GM12873 (cell line): ENCODE data around the gene RACK1.

Source experiments
- TF ChIP-seq, protein P1 (sequence below): IDR thresholded peaks from 2 replicates; pipeline ENCODE4 v1.5.1; 2012; ENCODE audit warnings: low read depth, mild to moderate bottlenecking, moderate library complexity, low read length, control low read depth; ENCODE audit not compliant: insufficient read depth; ENCODE audit errors: missing control alignments

Gene RACK1

DNA sequence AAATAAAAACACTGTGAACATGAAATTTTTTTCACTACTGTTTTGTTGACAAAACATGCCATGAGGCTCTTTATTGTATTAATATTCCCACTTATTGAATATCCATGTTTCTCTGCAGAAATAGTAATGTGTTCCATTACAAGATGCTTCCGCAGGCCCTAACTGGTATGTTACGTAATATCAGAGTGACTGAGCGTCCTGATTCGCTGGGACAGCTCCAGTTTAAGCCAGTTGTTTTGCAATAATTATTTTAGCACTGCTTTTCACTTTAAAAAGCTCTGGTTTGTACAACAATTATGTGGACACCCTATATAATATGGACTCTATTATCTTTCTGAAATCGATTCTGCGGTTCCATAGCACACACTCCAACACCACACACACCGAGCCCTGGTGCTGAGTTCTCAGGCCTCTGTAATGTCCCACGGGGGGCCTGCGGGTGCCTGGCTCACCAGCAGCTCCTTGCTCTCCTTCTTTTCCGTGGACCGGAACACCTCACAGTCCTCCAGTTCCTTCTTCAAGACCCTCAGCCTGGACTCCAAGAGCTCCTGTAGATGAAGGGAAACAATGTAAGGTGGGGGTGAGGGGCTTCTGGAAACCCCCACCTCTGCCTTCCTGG is 40.5 kb downstream of the RACK1 start:
- TF ChIP-seq, protein P1, sequence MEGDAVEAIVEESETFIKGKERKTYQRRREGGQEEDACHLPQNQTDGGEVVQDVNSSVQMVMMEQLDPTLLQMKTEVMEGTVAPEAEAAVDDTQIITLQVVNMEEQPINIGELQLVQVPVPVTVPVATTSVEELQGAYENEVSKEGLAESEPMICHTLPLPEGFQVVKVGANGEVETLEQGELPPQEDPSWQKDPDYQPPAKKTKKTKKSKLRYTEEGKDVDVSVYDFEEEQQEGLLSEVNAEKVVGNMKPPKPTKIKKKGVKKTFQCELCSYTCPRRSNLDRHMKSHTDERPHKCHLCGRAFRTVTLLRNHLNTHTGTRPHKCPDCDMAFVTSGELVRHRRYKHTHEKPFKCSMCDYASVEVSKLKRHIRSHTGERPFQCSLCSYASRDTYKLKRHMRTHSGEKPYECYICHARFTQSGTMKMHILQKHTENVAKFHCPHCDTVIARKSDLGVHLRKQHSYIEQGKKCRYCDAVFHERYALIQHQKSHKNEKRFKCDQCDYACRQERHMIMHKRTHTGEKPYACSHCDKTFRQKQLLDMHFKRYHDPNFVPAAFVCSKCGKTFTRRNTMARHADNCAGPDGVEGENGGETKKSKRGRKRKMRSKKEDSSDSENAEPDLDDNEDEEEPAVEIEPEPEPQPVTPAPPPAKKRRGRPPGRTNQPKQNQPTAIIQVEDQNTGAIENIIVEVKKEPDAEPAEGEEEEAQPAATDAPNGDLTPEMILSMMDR: no peak

DNA sequence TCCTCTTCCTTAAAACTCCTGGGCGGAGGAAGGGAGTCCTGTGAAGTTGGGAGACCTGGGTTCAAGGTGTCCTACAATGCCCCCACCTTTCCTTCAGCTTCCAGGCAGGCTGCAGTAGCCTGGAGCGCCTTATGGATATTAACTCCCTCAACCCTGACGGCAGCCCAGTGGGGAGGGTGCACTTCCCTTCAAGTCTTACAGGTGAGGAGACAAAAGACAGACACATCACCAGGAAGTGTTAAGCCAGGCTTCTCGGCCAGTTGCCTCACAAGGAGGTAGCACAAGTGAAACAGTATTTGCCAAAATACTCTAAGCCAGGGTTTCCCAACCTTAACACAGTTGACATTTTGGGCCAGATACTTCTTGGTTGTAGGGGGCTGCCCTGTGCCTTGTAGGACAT is 42.9 kb downstream of the RACK1 start:
- TF ChIP-seq, protein P1: no peak

DNA sequence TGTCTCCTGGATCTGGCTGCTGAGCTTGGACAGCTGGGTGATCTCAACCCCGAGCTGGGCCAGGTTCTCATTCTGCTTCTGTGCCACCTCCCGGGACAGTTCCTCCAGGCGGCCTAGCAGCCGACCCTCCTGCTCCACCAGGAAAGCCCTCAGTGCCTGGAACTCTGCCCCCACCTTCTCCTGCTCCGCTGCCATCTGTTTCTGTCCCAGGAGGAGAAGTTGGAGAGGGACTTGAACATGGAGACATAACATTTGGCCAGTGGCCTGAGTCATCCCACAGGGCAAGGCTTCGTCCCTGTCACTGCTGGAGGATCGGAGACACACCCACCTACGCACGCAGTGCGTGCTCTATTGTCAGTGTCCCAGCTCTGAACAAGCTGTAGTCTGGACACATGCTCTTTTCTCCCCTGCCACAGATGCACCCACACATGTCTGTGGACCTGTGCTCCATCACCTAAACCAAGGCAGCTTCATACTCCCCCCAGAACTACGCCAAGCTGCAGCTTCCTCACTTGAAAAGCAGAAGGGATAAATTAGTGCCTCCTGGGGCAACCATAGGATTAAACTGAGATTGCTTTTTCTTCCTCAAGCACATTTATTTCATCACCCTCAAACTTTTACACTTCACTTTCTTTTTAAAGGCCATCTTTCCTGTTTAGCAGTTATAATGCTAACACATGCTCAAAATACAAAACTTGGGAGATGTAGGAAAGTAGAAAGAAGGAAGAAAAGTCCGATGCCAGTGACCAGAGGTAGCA is 43.6 kb downstream of the RACK1 start:
- TF ChIP-seq, protein P1: no peak

DNA sequence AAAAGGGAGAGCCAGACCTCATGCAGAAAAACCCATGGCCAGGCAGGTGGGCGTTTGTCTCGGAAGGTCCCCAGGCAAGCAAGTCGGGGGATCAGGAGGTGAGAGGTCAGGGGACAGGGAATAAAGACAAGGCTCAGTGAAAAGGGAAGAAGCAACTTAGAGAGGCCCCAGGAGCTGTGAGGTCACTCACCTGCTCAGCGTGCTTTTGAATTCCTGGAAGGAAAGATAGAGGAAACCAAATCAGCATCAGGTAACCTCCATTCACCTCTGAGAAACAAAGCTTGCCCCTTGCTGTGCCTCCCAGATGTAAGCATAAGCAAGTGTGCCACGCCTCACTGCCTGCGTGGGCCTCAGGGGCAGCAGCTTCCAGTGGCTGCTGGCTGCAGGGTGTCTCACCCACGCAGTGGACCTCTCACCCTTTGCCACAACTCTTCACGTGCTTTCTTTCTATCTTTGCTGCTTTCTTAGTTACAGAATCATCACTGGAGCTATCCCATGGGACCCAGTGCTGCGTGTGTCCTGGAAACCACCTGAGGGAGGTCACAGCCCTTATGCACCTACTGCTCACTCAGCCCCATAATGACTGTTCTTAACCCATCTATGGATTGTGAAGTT is 44.7 kb downstream of the RACK1 start:
- TF ChIP-seq, protein P1: no peak

DNA sequence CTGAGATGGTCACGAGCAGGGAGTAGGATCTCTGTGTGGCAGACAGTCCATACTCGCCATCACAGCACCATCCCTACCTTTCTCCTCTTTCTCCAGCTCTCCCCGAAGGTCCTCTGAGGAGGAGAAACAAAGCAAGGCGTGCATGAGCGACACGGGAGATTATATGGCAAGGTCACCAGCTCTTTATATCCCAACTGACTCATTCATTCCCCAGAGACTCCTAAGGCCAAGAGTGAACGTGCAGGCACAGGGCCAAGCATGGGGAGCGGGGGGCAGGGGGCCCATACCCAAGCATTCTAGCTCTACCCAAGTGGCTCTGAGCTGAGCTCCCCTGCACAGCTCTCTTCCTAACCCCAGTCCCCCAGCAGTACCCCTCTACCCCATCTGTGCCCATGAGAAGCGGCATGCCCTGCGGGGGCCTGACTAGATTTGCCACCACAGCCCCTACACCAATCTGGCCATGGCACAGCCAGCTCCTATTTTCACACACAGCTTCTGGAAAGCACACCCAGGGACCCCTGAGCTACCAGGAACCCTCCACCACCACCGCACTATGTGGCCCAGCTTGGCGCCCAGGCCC is 45.5 kb downstream of the RACK1 start:
- TF ChIP-seq, protein P1: no peak

DNA sequence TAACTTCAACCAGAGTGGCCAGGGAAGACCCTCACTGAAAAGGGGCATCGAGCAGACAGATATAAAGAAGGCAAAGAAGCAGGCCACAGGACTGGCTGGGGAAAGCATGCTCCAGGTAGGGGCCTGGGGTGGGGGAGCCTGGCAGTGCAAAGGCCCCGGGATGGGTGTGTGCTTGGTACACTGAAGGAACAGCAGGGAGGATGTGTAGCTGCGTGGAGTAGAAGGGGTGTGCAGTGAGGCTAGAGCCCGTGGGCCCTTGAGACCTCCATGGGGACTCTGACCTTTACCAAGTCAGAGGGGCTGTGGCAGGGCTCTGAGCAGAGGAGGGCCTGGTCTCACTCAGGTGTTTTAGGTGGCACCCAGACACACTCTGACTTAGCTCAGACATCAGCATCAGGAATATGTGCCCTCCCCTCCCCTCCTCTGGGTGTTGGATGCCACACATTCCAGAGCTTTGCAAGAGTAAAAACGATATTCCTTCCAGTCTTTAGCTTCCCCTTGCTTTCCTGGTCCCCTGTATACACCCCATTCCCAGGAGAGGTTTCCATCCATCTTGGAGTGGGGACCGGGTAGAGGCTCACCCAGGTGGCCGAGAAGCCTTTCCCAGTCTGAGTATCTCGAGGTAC is 46.3 kb downstream of the RACK1 start:
- TF ChIP-seq, protein P1: no peak

DNA sequence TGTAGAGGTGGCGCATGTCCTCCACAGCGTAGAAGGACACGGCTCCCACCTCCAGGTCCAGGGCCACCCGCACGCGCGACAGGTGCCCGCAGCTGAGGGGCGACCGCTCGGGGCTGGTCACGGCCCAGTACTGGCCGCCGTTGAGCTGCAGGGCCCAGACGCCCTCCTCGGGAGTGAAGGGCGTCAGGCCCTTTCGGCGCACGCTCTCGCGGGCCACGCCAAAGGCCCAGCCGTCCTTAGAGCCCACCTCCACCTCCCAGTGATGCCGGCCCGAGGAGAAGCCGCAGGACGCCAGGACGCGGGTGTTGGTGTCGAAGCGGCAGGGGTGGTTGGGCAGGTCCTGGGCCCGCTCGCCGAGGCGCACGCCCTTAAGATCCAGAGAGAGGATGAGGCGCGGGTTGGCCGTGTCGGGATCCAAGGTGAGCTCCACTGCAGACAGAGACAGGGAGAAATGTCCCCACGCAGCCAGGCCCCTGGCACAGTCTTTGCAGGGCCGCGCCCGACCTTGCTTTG is 48.4 kb downstream of the RACK1 start:
- TF ChIP-seq, protein P1: no peak
